Measurements from ENCODE around the gene DNAJB13. TPM values are rescaled to one million over a fixed set of nuclear protein-coding genes. Genes with fewer than 3 reads are reported as not detected.

Gene DNAJB13
- polyA plus RNA-seq, 3 donors from 2014 or later, result not detected

Other genes starting within 250 kb of the DNAJB13 start
- 100 to 1,000 TPM; 127 to 162 (median 131) TPM for gene RAB6A, start 190.0 kb upstream of the DNAJB13 start, polyA plus RNA-seq
- gene MRPL48, start 163.2 kb upstream of the DNAJB13 start, polyA plus RNA-seq, result 100 to 1,000 TPM in 1 of 3 donors, 10 to 100 TPM in 2; 55.8 to 106 (median 91.5) TPM
- 10 to 100 TPM; 52.4 to 62.3 (median 57.0) TPM for gene COA4, start 74.2 kb upstream of the DNAJB13 start, polyA plus RNA-seq
- 10 to 100 TPM; 10.7 to 21.5 (median 14.0) TPM for gene PAAF1, start 74.0 kb upstream of the DNAJB13 start, polyA plus RNA-seq
- 1,000 to 10,000 TPM; 1,092 to 2,060 (median 1,799) TPM for gene UCP2, start 31.8 kb downstream of the DNAJB13 start, polyA plus RNA-seq
- gene UCP3, start 58.1 kb downstream of the DNAJB13 start, polyA plus RNA-seq, result 1 to 10 TPM in 1 of 3 donors, under 1 TPM in 2; 0.41 to 1.3 (median 0.52) TPM
- 10 to 100 TPM in 1 of 3 donors, 1 to 10 TPM in 1, under 1 TPM in 1; 0.93 to 16.0 (median 5.1) TPM for gene C2CD3, start 220.0 kb downstream of the DNAJB13 start, polyA plus RNA-seq
- 10 to 100 TPM in 2 of 3 donors, 1 to 10 TPM in 1; 8.3 to 14.9 (median 14.1) TPM for gene PPME1, start 220.3 kb downstream of the DNAJB13 start, polyA plus RNA-seq